Uterus (tissue), 4 donors: ENCODE data around the gene LPAR1. TPM values are rescaled to one million over a fixed set of nuclear protein-coding genes. Genes with fewer than 3 reads are reported as not detected.
A peak's percentile ranks its signal among the peaks of the same experiment; 100 is the strongest.

Source experiments
- DNase-seq, 2 donors: peaks; one replicate each; pipeline ENCODE4 v3.0.0-alpha.2; 2019 to 2020
- H3K27ac ChIP-seq, 2 donors: fragments of 200-600 bp; sonication (generic); 1 replicate in 1 of 2; 2 replicates in 1 of 2; pipeline ENCODE4 v1.5.1; 2016 to 2018
- H3K27me3 ChIP-seq, 2 donors: fragments of 200-600 bp; sonication (generic); one replicate each; pipeline ENCODE4 v1.5.1; 2018 to 2019; ENCODE audit warnings: control low read depth in 1 of 2
- H3K36me3 ChIP-seq, 2 donors: fragments of 200-600 bp; sonication (generic); one replicate each; pipeline ENCODE4 v1.5.1; 2019; ENCODE audit warnings: control low read depth in 1 of 2
- H3K4me1 ChIP-seq, 2 donors: fragments of 200-600 bp; sonication (generic); one replicate each; pipeline ENCODE4 v1.5.1; 2018 to 2019; ENCODE audit warnings: control low read depth in 1 of 2
- H3K4me3 ChIP-seq, 2 donors: fragments of 200-600 bp; sonication (generic); 1 replicate in 1 of 2; 2 replicates in 1 of 2; pipeline ENCODE4 v1.5.1; 2018 to 2019; ENCODE audit warnings: mild to moderate bottlenecking in 1 of 2
- H3K9me3 ChIP-seq, 2 donors: fragments of 200-600 bp; sonication (generic); one replicate each; pipeline ENCODE4 v1.5.1; 2019; ENCODE audit warnings: control low read depth in 1 of 2
- POLR2A ChIP-seq, 2 donors: fragments of 450-650 bp; IDR thresholded peaks; one replicate each; pipeline ENCODE4 v1.6.1; 2016; ENCODE audit warnings: antibody characterized with exemption in 2 of 2, mild to moderate bottlenecking in 1 of 2, moderate library complexity in 1 of 2
- intact Hi-C: fragments of 100-400 bp; cut with DNase I; formaldehyde crosslinking; loops from one replicate; pipeline ENCODE4 v1.15.1; 2023; ENCODE audit warnings: low total_unique reads
- total RNA-seq, 4 donors: library from RNA; depleted of rRNA in 3 of 4; stranded (reverse); fragments of >200 nt in 3 of 4; gene quantifications; one replicate each; pipeline versions ENCODE4 v1.1.0 to v1.2.4, GENCODE V29; 2014 to 2023
- TF ChIP-seq, protein P1 (sequence below), 4 experiments: fragments of 200-600 bp in 2 of 4; fragments of 450-650 bp in 2 of 4; sonication (generic) in 2 of 4; IDR thresholded peaks; one replicate each; pipeline ENCODE4 v1.5.1; 2016 to 2019; ENCODE audit warnings: antibody characterized with exemption in 4 of 4, mild to moderate bottlenecking in 2 of 4, moderate library complexity in 1 of 4
- donor health status: DM: yes; HTN: yes; CAD: no.

Gene LPAR1
- total RNA-seq, 4 donors from 2014 or later, result 12.3 to 68.0 (median 51.0) TPM

DNA sequence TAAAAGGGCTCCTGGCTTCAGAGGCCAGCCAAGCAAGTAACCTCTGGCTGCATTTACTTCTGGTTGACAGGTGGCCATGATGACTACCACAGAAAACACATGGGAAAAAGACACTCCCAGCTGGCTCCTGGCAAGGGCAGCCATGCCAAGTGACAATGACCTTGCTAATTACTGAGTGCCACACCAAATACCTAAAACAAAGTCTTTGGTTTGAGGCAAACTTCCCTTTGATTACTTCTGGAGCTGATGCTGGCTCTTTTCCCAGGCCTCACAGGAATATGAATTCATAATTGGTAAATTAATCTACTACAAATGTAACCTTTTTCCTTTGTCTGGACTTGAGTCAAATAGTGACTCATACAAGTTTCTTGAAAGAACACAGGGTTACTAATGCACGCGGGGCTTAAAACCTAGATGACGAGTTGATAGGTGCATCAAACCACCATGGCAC, 61.0 kb downstream of the LPAR1 start:
- TF ChIP-seq POLR2A (IDR thresholded peaks at IDR 0.05), result no peak
- TF ChIP-seq, protein P1, sequence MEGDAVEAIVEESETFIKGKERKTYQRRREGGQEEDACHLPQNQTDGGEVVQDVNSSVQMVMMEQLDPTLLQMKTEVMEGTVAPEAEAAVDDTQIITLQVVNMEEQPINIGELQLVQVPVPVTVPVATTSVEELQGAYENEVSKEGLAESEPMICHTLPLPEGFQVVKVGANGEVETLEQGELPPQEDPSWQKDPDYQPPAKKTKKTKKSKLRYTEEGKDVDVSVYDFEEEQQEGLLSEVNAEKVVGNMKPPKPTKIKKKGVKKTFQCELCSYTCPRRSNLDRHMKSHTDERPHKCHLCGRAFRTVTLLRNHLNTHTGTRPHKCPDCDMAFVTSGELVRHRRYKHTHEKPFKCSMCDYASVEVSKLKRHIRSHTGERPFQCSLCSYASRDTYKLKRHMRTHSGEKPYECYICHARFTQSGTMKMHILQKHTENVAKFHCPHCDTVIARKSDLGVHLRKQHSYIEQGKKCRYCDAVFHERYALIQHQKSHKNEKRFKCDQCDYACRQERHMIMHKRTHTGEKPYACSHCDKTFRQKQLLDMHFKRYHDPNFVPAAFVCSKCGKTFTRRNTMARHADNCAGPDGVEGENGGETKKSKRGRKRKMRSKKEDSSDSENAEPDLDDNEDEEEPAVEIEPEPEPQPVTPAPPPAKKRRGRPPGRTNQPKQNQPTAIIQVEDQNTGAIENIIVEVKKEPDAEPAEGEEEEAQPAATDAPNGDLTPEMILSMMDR (IDR thresholded peaks at IDR 0.05), result no peak
- Histone ChIP-seq H3K4me1 (no peaks in the 10 kb centered on the region), H3K36me3 (no peaks in the 10 kb centered on the region), H3K4me3 (no peak overlapping the region), H3K27me3 (no peaks in the 10 kb centered on the region), H3K27ac (no peak overlapping the region), H3K9me3 (no peaks in the 10 kb centered on the region)
- DNase-seq, result peak in 1 of 2 donors; percentile 24
- intact Hi-C loops, result no loop called here

DNA sequence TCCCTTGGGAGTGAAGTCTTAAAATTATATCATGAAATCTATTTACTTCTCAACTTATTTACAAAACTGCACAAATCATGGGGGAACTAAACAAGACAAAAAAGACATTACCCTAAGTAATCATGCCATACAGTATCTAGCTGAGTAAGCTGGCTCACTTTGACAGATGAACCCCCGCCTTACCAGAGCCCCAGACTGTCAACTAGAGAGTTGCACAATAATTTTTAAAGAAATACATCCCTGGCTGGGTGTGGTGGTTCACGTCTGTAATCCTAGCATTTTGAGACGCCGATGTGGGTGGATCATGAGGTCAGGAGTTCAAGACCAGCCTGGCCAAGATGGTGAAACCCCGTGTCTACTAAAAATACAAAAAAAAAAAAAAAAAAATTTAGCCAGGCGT, 62.3 kb downstream of the LPAR1 start:
- intact Hi-C loops, result no loop called here
- H3K36me3 ChIP-seq, result no peaks in the 10 kb centered on the region
- H3K27ac ChIP-seq, result no peak overlapping the region
- H3K9me3 ChIP-seq, result no peaks in the 10 kb centered on the region
- TF ChIP-seq, protein P1 (IDR thresholded peaks at IDR 0.05), result no peak
- TF ChIP-seq POLR2A (IDR thresholded peaks at IDR 0.05), result no peak
- no peaks in the 10 kb centered on the region for H3K27me3 ChIP-seq
- no peak overlapping the region for H3K4me3 ChIP-seq
- no peak for DNase-seq
- H3K4me1 ChIP-seq, result no peaks in the 10 kb centered on the region

DNA sequence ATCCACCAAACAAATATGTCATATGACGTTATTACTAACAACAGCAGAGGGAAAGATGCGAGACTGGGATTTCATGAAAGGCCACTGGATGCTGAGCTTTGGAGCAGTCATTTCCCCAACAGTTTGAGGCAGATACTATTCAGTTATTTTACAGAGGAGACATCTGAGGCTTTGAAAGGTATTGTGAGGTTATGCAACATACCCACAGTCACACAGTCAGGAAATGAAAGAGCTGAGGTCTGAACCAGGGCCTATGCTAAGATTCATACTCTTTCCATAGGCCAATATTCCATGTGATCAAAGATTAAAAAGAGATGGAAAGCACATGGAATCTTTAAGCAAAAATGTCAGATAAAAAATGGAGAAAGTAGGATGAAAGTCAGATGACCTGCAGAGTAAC, 63.0 kb downstream of the LPAR1 start:
- Histone ChIP-seq H3K36me3 (no peaks in the 10 kb centered on the region), H3K4me1 (no peaks in the 10 kb centered on the region), H3K27ac (no peak overlapping the region), H3K4me3 (no peak overlapping the region), H3K9me3 (no peaks in the 10 kb centered on the region), H3K27me3 (no peaks in the 10 kb centered on the region)
- DNase-seq, result no peak
- TF ChIP-seq, protein P1 (IDR thresholded peaks at IDR 0.05), result no peak
- no peak for TF ChIP-seq POLR2A (IDR thresholded peaks at IDR 0.05)
- intact Hi-C loops, result no loop called here

DNA sequence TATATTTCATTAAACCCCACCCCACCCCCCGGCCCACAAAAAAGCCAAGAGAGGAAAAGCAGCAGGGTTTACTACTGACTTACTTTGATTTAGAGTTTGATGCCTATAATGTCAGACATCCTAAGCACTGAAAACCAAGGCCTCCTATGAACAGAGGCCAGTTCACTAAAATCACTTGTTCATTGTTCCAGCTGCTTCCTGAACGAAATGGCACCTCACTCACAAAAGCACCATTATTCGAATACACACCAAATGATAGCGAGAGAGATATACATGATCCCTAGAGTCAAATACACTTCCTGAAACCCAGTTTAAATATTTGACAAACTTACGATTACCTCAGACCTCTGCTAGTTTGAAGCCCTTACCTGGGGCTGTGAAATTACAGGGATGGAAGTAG, 66.6 kb downstream of the LPAR1 start:
- no peaks in the 10 kb centered on the region for H3K36me3 ChIP-seq
- H3K27me3 ChIP-seq, result no peaks in the 10 kb centered on the region
- TF ChIP-seq, protein P1 (IDR thresholded peaks at IDR 0.05), result no peak
- no peak for TF ChIP-seq POLR2A (IDR thresholded peaks at IDR 0.05)
- no peaks in the 10 kb centered on the region for H3K9me3 ChIP-seq
- no peak overlapping the region for H3K4me3 ChIP-seq
- intact Hi-C loops, result no loop called here
- no peak overlapping the region for H3K27ac ChIP-seq
- H3K4me1 ChIP-seq, result no peaks in the 10 kb centered on the region
- no peak for DNase-seq

DNA sequence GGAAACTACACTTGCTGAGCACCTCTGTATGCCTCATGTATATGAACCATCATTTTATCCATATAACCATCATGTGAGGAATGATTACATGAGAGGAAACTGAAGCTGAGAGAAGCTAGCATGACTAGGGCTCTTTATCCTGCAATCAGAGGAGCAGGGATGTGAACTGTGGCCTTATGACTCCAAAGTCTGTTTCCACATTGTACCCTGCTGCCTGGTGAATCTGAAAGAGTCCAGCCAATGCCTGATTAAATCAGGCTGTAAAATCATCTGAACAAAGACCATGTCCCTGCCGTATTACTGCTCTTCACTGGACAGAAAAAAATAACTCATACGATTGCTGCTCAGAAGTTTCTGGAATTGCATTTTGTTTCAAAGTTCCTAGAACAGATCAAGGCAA, 67.0 kb downstream of the LPAR1 start:
- Histone ChIP-seq H3K9me3 (no peaks in the 10 kb centered on the region), H3K4me1 (no peaks in the 10 kb centered on the region), H3K4me3 (no peak overlapping the region), H3K27me3 (no peaks in the 10 kb centered on the region), H3K27ac (no peak overlapping the region), H3K36me3 (no peaks in the 10 kb centered on the region)
- DNase-seq, result no peak
- intact Hi-C loops, result no loop called here
- TF ChIP-seq POLR2A (IDR thresholded peaks at IDR 0.05), result no peak
- TF ChIP-seq, protein P1 (IDR thresholded peaks at IDR 0.05), result no peak
